GM18511 (cell line): Measurements from ENCODE around the gene LGALS3BP.

Experiments used
- ATAC-seq: cut with Tn5 transposase; IDR thresholded peaks from one replicate; pipeline ENCODE4 v1.9.1; 2021; ENCODE audit warnings: mild to moderate bottlenecking, moderate library complexity; ENCODE audit not compliant: unreplicated experiment

The LGALS3BP gene

GRCh38 chr17:79000396-79001189, 20.9 kb upstream of the LGALS3BP start:
- ATAC-seq = no peak

- no peak for ATAC-seq
These were observed 20.2 kb upstream of the LGALS3BP start for GRCh38 chr17:78999947-79000395.

GRCh38 chr17:78999056-78999768, 19.5 kb upstream of the LGALS3BP start:
- ATAC-seq = no peak

- ATAC-seq = no peak
These were observed 18.8 kb upstream of the LGALS3BP start for GRCh38 chr17:78998311-78999055.

GRCh38 chr17:78997881-78998280, 18.2 kb upstream of the LGALS3BP start:
- no peak for ATAC-seq

- ATAC-seq = no peak
These were observed 17.6 kb upstream of the LGALS3BP start for GRCh38 chr17:78997231-78997741.

GRCh38 chr17:78996781-78997201, 17.1 kb upstream of the LGALS3BP start:
- ATAC-seq = no peak

- ATAC-seq = no peak
These were observed 16.2 kb upstream of the LGALS3BP start for GRCh38 chr17:78995761-78996451.

GRCh38 chr17:78995022-78995760, 15.5 kb upstream of the LGALS3BP start:
- ATAC-seq = no peak

GRCh38 chr17:78993981-78994671, 14.4 kb upstream of the LGALS3BP start:
- ATAC-seq = no peak

- ATAC-seq = no peak
These were observed 13.7 kb upstream of the LGALS3BP start for GRCh38 chr17:78993241-78993956.

- no peak for ATAC-seq
These were observed 13.0 kb upstream of the LGALS3BP start for GRCh38 chr17:78992542-78993212.

- no peak for ATAC-seq
These were observed 12.3 kb upstream of the LGALS3BP start for GRCh38 chr17:78991906-78992532.

GRCh38 chr17:78991017-78991738, 11.5 kb upstream of the LGALS3BP start:
- no peak for ATAC-seq

- no peak for ATAC-seq
These were observed 10.8 kb upstream of the LGALS3BP start for GRCh38 chr17:78990349-78991016.

- ATAC-seq = no peak
These were observed 8.4 kb upstream of the LGALS3BP start for GRCh38 chr17:78988152-78988551.
